AG10803 (cell line): Measurements from ENCODE around the gene CLIP4.

ENCODE experiments used
- DNase-seq: peaks from one replicate; pipeline ENCODE4 v3.0.0; 2010; ENCODE audit warnings: low read depth
- H3K4me3 ChIP-seq: 2 replicates; pipeline ENCODE4 v1.5.1; 2011; ENCODE audit warnings: mild to moderate bottlenecking, low read length, control low read depth
- CTCF ChIP-seq: conservative IDR thresholded peaks from 2 replicates; pipeline ENCODE4 v1.5.1; 2011; ENCODE audit warnings: mild to moderate bottlenecking, low read length, control low read depth, inconsistent platforms

CLIP4 gene

GRCh38 chr2:29187926-29188325 is 72.7 kb downstream of the CLIP4 start:
- no peak for TF ChIP-seq CTCF
- no peak overlapping the region for H3K4me3 ChIP-seq
- DNase-seq: peak; percentile 44

GRCh38 chr2:29189052-29189451 is 73.8 kb downstream of the CLIP4 start:
- no peak for DNase-seq
- TF ChIP-seq CTCF: no peak
- no peak overlapping the region for H3K4me3 ChIP-seq

- H3K4me3 ChIP-seq: no peak overlapping the region
- no peak for TF ChIP-seq CTCF
- no peak for DNase-seq
Observed at GRCh38 chr2:29191817-29192216, 76.6 kb downstream of the CLIP4 start.

GRCh38 chr2:29192526-29192925 is 77.3 kb downstream of the CLIP4 start:
- peak; percentile 46 for DNase-seq
- H3K4me3 ChIP-seq: no peak overlapping the region
- no peak for TF ChIP-seq CTCF

- TF ChIP-seq CTCF: no peak
- no peak overlapping the region for H3K4me3 ChIP-seq
- DNase-seq: no peak
Observed at GRCh38 chr2:29193111-29193510, 77.9 kb downstream of the CLIP4 start.

- no peak for TF ChIP-seq CTCF
- no peak for DNase-seq
- H3K4me3 ChIP-seq: no peak overlapping the region
Observed at GRCh38 chr2:29193681-29194080, 78.5 kb downstream of the CLIP4 start.

GRCh38 chr2:29195796-29196195 is 80.6 kb downstream of the CLIP4 start:
- no peak for TF ChIP-seq CTCF
- peak; percentile 23 for DNase-seq
- H3K4me3 ChIP-seq: no peak overlapping the region
